SK-N-SH (cell line): Measurements from ENCODE around the gene SNCA.

ENCODE experiments used
- EP300 ChIP-seq, 2 experiments: IDR thresholded peaks; 2 replicates each; pipeline versions ENCODE4 v1.4.0 to v1.6.1; 2012; ENCODE audit warnings: borderline replicate concordance in 1 of 2, low read depth in 1 of 2, low read length in 1 of 2
- GABPA ChIP-seq: IDR thresholded peaks from 2 replicates; pipeline ENCODE4 v1.4.0; 2012; ENCODE audit warnings: low read depth, mild to moderate bottlenecking
- MXI1 ChIP-seq: IDR thresholded peaks from 2 replicates; pipeline ENCODE4 v1.6.1; 2012; ENCODE audit warnings: mild to moderate bottlenecking, low read depth, low read length, improper control_type of control experiment
- YY1 ChIP-seq: IDR thresholded peaks from 2 replicates; pipeline ENCODE4 v1.4.0; 2012; ENCODE audit warnings: low read depth, mild to moderate bottlenecking

GRCh38 chr4:89725268-89725667 is 111.7 kb downstream of the SNCA start:
- TF ChIP-seq EP300 (IDR thresholded peaks at IDR 0.05; ENCODE audit: borderline replicate concordance in 1 of 2, low read depth in 1 of 2, low read length in 1 of 2) (no peak), YY1 (no peak), MXI1 (no peak), GABPA (no peak)
